Measurements from ENCODE around the gene ANXA11.
"Not testable (repeated sequence)": the region's sequence is repeated elsewhere in the genome, so short reads cannot be mapped to it uniquely, and the experiment has no call there.

DNA sequence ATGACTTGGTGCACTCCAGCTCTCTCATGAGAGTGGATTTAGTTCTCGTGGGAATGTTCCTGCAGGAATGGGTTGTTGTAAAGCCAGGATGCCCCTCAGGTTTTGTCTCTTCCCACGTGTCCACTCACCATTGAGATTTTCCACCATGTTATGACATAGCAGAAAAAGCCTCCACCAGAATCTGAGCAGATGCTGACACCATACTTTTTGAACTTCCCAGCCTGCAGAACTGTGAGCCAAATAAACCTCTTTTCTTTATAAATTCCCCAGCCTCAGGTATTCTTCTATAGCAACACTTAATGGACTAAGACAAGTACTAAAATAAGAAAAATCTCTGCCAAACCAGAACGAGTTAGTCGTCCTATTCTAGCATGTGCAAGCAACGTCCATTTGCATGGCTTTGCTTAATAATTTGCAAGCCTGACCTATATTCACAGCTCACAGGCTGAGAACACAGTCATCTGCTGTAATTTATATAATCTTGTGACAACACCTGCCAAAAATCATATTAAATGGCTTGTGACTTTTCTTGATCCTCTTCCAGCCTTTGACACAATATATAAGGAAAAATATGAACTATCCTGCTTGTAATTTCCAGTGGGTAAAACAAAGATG is 9.1 kb upstream of the ANXA11 start:
- TF ChIP-seq, protein P1, sequence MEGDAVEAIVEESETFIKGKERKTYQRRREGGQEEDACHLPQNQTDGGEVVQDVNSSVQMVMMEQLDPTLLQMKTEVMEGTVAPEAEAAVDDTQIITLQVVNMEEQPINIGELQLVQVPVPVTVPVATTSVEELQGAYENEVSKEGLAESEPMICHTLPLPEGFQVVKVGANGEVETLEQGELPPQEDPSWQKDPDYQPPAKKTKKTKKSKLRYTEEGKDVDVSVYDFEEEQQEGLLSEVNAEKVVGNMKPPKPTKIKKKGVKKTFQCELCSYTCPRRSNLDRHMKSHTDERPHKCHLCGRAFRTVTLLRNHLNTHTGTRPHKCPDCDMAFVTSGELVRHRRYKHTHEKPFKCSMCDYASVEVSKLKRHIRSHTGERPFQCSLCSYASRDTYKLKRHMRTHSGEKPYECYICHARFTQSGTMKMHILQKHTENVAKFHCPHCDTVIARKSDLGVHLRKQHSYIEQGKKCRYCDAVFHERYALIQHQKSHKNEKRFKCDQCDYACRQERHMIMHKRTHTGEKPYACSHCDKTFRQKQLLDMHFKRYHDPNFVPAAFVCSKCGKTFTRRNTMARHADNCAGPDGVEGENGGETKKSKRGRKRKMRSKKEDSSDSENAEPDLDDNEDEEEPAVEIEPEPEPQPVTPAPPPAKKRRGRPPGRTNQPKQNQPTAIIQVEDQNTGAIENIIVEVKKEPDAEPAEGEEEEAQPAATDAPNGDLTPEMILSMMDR (IDR thresholded peaks at IDR 0.05; ENCODE audit: borderline replicate concordance, extremely low read depth, low read length, poor library complexity, severe bottlenecking) = not testable (repeated sequence)
- TF ChIP-seq EZH2 (IDR thresholded peaks at IDR 0.05; ENCODE audit: borderline replicate concordance, low read depth, low read length, severe bottlenecking) = not testable (repeated sequence)

Measured in DND-41 (cell line).